Measurements from ENCODE around the gene CCNQ. TPM values are rescaled to one million over a fixed set of nuclear protein-coding genes. Genes with fewer than 3 reads are reported as not detected.

The CCNQ gene
- total RNA-seq, 1 experiment from 2014 or later = 20.3 TPM

DNA sequence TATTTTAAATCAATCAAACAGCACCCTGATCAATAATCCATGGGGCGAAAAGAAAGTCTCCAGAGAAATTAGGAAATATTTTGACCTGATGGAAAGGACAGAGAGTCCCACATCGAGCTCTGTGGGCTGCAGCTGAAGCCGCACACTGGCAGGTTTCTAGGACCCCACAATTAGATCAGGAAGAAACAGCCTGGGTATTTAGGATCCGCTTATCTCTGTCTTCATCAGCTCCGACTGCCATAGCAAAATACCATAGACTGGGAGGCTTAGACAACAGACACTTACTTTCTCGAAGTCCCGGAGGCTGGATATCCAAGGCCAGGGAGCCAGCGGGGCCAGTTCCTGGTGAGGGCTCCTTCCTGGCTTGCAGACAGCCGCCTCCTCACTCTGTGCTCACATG lies 36.4 kb downstream of the CCNQ start:
- ChIA-PET RAD21 (ENCODE audit: low non-redundant PET in 1 of 2, low total read pairs in 2 of 2, uncharacterized antibody in 2 of 2, unreplicated experiment in 2 of 2) (no interaction called here), POLR2A (no interaction called here), CTCF (interaction anchor here (0.9 kb wide), 1 partner anchor 22 kb away, joined by 3 read pairs; no protein-coding TSS in a partner anchor)
- DNase-seq (ENCODE audit: low read depth, low spot score) (no peak), ATAC-seq (no peak)
- no peaks in the 10 kb centered on the region for H3K9me3 ChIP-seq (ENCODE audit: control insufficient read depth in 1 of 2, insufficient read depth in 1 of 2, low read depth in 1 of 2, low read length in 2 of 2)
- H3K4me3 ChIP-seq (replicated peaks in 1 of 2; ENCODE audit: low read depth in 1 of 2, low read length in 2 of 2) = no peak overlapping the region
- H2AFZ ChIP-seq (ENCODE audit: low read depth, low read length, poor library complexity, severe bottlenecking) = no peak overlapping the region
- intact Hi-C loops (cut with micrococcal nuclease) = no loop called here
- H3K27ac ChIP-seq (ENCODE audit: low read depth, low read length) = no peak overlapping the region
- H3K9ac ChIP-seq (ENCODE audit: low read length) = no peak overlapping the region
- no TSS peak for BruUV-seq (replicated peaks)
- H3K36me3 ChIP-seq (ENCODE audit: control insufficient read depth in 1 of 2, insufficient read depth in 2 of 2, low read length in 2 of 2) = no peaks in the 10 kb centered on the region
- no peaks in the 10 kb centered on the region for H3K79me2 ChIP-seq (ENCODE audit: insufficient read depth, low read length)
- TF ChIP-seq CTCF (IDR thresholded peaks at IDR 0.05 in 2 of 3, conservative IDR thresholded peaks at IDR 0.05 in 1 of 3; ENCODE audit: borderline replicate concordance in 1 of 3, insufficient read depth in 1 of 3, low read depth in 2 of 3, low read length in 2 of 3) (no peak), ELF1 (IDR thresholded peaks at IDR 0.05; ENCODE audit: borderline replicate concordance, low read depth) (no peak), SRF (IDR thresholded peaks at IDR 0.05; ENCODE audit: low read depth) (no peak), SP1 (IDR thresholded peaks at IDR 0.05; ENCODE audit: low read depth) (no peak), ZFX (IDR thresholded peaks at IDR 0.05) (no peak), REST (IDR thresholded peaks at IDR 0.05; ENCODE audit: low read depth) (no peak), FOSL1 (IDR thresholded peaks at IDR 0.05; ENCODE audit: low read depth) (no peak), ATF3 (IDR thresholded peaks at IDR 0.05) (no peak), SIN3A (IDR thresholded peaks at IDR 0.05; ENCODE audit: low read depth) (no peak), ZNF274 (IDR thresholded peaks at IDR 0.05; ENCODE audit: low read depth, low read length) (no peak), EGR1 (IDR thresholded peaks at IDR 0.05; ENCODE audit: low read depth) (no peak), RAD21 (IDR thresholded peaks at IDR 0.05; ENCODE audit: low read depth) (no peak), YY1 (IDR thresholded peaks at IDR 0.05; ENCODE audit: extremely low read depth, insufficient replicate concordance, low read depth, low read length) (no peak), EZH2phosphoT487 (IDR thresholded peaks at IDR 0.05; ENCODE audit: borderline replicate concordance) (no peak), CBX3 (IDR thresholded peaks at IDR 0.05; ENCODE audit: low read depth) (no peak), EZH2 (IDR thresholded peaks at IDR 0.05) (no peak), JUND (IDR thresholded peaks at IDR 0.05) (no peak), CEBPB (IDR thresholded peaks at IDR 0.05; ENCODE audit: low read depth) (no peak)
- TF ChIP-seq, protein P1, sequence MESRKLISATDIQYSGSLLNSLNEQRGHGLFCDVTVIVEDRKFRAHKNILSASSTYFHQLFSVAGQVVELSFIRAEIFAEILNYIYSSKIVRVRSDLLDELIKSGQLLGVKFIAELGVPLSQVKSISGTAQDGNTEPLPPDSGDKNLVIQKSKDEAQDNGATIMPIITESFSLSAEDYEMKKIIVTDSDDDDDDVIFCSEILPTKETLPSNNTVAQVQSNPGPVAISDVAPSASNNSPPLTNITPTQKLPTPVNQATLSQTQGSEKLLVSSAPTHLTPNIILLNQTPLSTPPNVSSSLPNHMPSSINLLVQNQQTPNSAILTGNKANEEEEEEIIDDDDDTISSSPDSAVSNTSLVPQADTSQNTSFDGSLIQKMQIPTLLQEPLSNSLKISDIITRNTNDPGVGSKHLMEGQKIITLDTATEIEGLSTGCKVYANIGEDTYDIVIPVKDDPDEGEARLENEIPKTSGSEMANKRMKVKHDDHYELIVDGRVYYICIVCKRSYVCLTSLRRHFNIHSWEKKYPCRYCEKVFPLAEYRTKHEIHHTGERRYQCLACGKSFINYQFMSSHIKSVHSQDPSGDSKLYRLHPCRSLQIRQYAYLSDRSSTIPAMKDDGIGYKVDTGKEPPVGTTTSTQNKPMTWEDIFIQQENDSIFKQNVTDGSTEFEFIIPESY (IDR thresholded peaks at IDR 0.05; ENCODE audit: extremely low read depth, insufficient replicate concordance, low read length) = no peak
- H3K9me2 ChIP-seq (ENCODE audit: insufficient read depth) = no peaks in the 10 kb centered on the region
- peaks cover 0 to 4% of the 10 kb centered on the region in 2 experiments; a peak in 1 of 4 replicates for H3K4me1 ChIP-seq (ENCODE audit: control insufficient read depth in 1 of 2, insufficient read depth in 2 of 2, low read length in 2 of 2)
- no peaks in the 10 kb centered on the region for H3K27me3 ChIP-seq (ENCODE audit: insufficient read depth, low read length)
- H3K4me2 ChIP-seq (ENCODE audit: low read length) = no peak overlapping the region
- H4K20me1 ChIP-seq (ENCODE audit: insufficient read depth) = no peaks in the 10 kb centered on the region
